Osteoblast (primary cell): ENCODE data around the gene TPCN1. TPM values are rescaled to one million over a fixed set of nuclear protein-coding genes. Genes with fewer than 3 reads are reported as not detected.

Experiments used
- DNase-seq: peaks from one replicate; pipeline ENCODE4 v3.0.0; 2011; ENCODE audit warnings: low spot score, mixed read lengths; ENCODE audit not compliant: insufficient read length; ENCODE audit errors: missing footprints
- H2AFZ ChIP-seq: 2 replicates; pipeline ENCODE4 v1.6.0; 2011; ENCODE audit warnings: mild to moderate bottlenecking, low read length
- H3K27ac ChIP-seq: 2 replicates; pipeline ENCODE4 v1.5.1; 2011; ENCODE audit warnings: mild to moderate bottlenecking, low read depth, low read length, moderate library complexity
- H3K27me3 ChIP-seq: 2 replicates; pipeline ENCODE4 v1.6.0; 2012; ENCODE audit warnings: mild to moderate bottlenecking, control low read depth, inconsistent platforms, low read length, moderate library complexity; ENCODE audit not compliant: insufficient read depth
- H3K36me3 ChIP-seq: 2 replicates; pipeline ENCODE4 v1.5.1; 2011; ENCODE audit warnings: mild to moderate bottlenecking, low read length, control low read depth, moderate library complexity; ENCODE audit not compliant: insufficient read depth
- H3K4me1 ChIP-seq: 2 replicates; pipeline ENCODE4 v1.5.1; 2011; ENCODE audit warnings: mild to moderate bottlenecking, low read length, control low read depth, moderate library complexity; ENCODE audit not compliant: insufficient read depth
- H3K4me2 ChIP-seq: 2 replicates; pipeline ENCODE4 v1.6.0; 2011; ENCODE audit warnings: mild to moderate bottlenecking, low read length; ENCODE audit not compliant: insufficient read depth
- H3K4me3 ChIP-seq: fragments of 200-600 bp; sonication (generic); 3 replicates; pipeline ENCODE4 v1.5.1; 2012; ENCODE audit warnings: mild to moderate bottlenecking, low read length, inconsistent platforms; ENCODE audit not compliant: insufficient read depth
- H3K79me2 ChIP-seq: 2 replicates; pipeline ENCODE4 v1.6.0; 2012; ENCODE audit warnings: mild to moderate bottlenecking, low read length, control low read depth, inconsistent platforms; ENCODE audit not compliant: insufficient read depth
- H3K9me3 ChIP-seq: 2 replicates; pipeline ENCODE4 v1.5.1; 2011; ENCODE audit warnings: low read depth, low read length, control low read depth
- H4K20me1 ChIP-seq: 2 replicates; pipeline ENCODE4 v1.6.0; 2012; ENCODE audit warnings: mild to moderate bottlenecking, low read length, control low read depth; ENCODE audit not compliant: insufficient read depth
- CTCF ChIP-seq: IDR thresholded peaks from 2 replicates; pipeline ENCODE4 v1.5.1; 2011; ENCODE audit warnings: mild to moderate bottlenecking, low read depth, low read length, moderate library complexity; ENCODE audit errors: extremely low read depth
- total RNA-seq: library from RNA; depleted of rRNA; stranded (reverse); fragments of >200 nt; gene quantifications from 2 replicates; pipeline ENCODE4 v1.2.3, GENCODE V29; 2012

TPCN1 gene
- total RNA-seq, 1 donor: 25.7 TPM

- H3K27me3 ChIP-seq: no peaks in the 10 kb centered on the region
- H4K20me1 ChIP-seq: no peaks in the 10 kb centered on the region
- H2AFZ ChIP-seq: no peak overlapping the region
- no peak overlapping the region for H3K4me3 ChIP-seq
- TF ChIP-seq CTCF: no peak
- peaks cover 14% of the 10 kb centered on the region for H3K4me1 ChIP-seq
- no peaks in the 10 kb centered on the region for H3K9me3 ChIP-seq
- no peak overlapping the region for H3K27ac ChIP-seq
- H3K4me2 ChIP-seq: no peak overlapping the region
- H3K36me3 ChIP-seq: peaks cover 5% of the 10 kb centered on the region
- DNase-seq: peak; percentile 39
- H3K79me2 ChIP-seq: no peaks in the 10 kb centered on the region
These were observed 80.5 kb downstream of the TPCN1 start for GRCh38 chr12:113301811-113302210.

GRCh38 chr12:113302466-113302865 lies 81.2 kb downstream of the TPCN1 start:
- Histone ChIP-seq H3K4me3 (no peak overlapping the region), H3K4me1 (peaks cover 14% of the 10 kb centered on the region), H3K9me3 (no peaks in the 10 kb centered on the region), H2AFZ (no peak overlapping the region), H3K27ac (no peak overlapping the region), H3K27me3 (no peaks in the 10 kb centered on the region), H3K4me2 (no peak overlapping the region), H3K79me2 (no peaks in the 10 kb centered on the region), H4K20me1 (no peaks in the 10 kb centered on the region), H3K36me3 (peaks cover 7% of the 10 kb centered on the region)
- no peak for TF ChIP-seq CTCF
- peak; percentile 1 for DNase-seq

- Histone ChIP-seq H4K20me1 (no peaks in the 10 kb centered on the region), H3K27ac (no peak overlapping the region), H3K36me3 (peaks cover 7% of the 10 kb centered on the region), H3K4me2 (no peak overlapping the region), H3K27me3 (no peaks in the 10 kb centered on the region), H3K4me3 (no peak overlapping the region), H3K79me2 (no peaks in the 10 kb centered on the region), H2AFZ (no peak overlapping the region), H3K4me1 (peaks cover 14% of the 10 kb centered on the region), H3K9me3 (no peaks in the 10 kb centered on the region)
- no peak for TF ChIP-seq CTCF
- DNase-seq: peak; percentile 57
These were observed 81.8 kb downstream of the TPCN1 start for GRCh38 chr12:113302886-113303640.

- Histone ChIP-seq H3K4me1 (no peaks in the 10 kb centered on the region), H3K27me3 (no peaks in the 10 kb centered on the region), H2AFZ (no peak overlapping the region), H3K27ac (no peak overlapping the region), H3K4me3 (no peak overlapping the region), H3K36me3 (peaks cover 10% of the 10 kb centered on the region), H4K20me1 (no peaks in the 10 kb centered on the region), H3K9me3 (no peaks in the 10 kb centered on the region), H3K4me2 (no peak overlapping the region), H3K79me2 (no peaks in the 10 kb centered on the region)
- peak; percentile 76 for DNase-seq
- TF ChIP-seq CTCF: no peak
These were observed 84.1 kb downstream of the TPCN1 start for GRCh38 chr12:113305281-113305856.
